ENCODE measurements around the gene ARHGAP40. TPM values are rescaled to one million over a fixed set of nuclear protein-coding genes. Genes with fewer than 3 reads are reported as not detected.

ARHGAP40 gene
- total RNA-seq, 1 donor from 2014 or later, result not detected

Other genes with a start within 250 kb of the ARHGAP40 start
- gene SNHG17, start 166.5 kb upstream of the ARHGAP40 start, total RNA-seq, result 10.6 TPM
- gene RALGAPB, start 129.0 kb upstream of the ARHGAP40 start, total RNA-seq, result 27.6 TPM
- gene ADIG, start 20.6 kb upstream of the ARHGAP40 start, total RNA-seq, result not detected
- not detected for gene SLC32A1, start 122.7 kb downstream of the ARHGAP40 start, total RNA-seq
- gene ACTR5, start 146.7 kb downstream of the ARHGAP40 start, total RNA-seq, result 3.0 TPM
- 1.7 TPM for gene PPP1R16B, start 203.9 kb downstream of the ARHGAP40 start, total RNA-seq